Epithelial cell of prostate (primary cell): ENCODE data around the gene LRCOL1.

Experiments used
- DNase-seq: peaks from one replicate; pipeline ENCODE4 v3.0.0-alpha.2; 2011; ENCODE audit warnings: low read depth, low spot score
- H3K27ac ChIP-seq: fragments of 450-650 bp; 2 replicates; pipeline ENCODE4 v1.5.1; 2017; ENCODE audit warnings: mild to moderate bottlenecking

Gene LRCOL1

GRCh38 chr12:132620899-132621656 is 10.7 kb upstream of the LRCOL1 start:
- DNase-seq: no peak
- no peak overlapping the region for H3K27ac ChIP-seq

GRCh38 chr12:132620113-132620898 is 9.9 kb upstream of the LRCOL1 start:
- no peak overlapping the region for H3K27ac ChIP-seq
- no peak for DNase-seq

GRCh38 chr12:132619386-132620112 is 9.2 kb upstream of the LRCOL1 start:
- no peak for DNase-seq
- no peak overlapping the region for H3K27ac ChIP-seq

- DNase-seq: no peak
- no peak overlapping the region for H3K27ac ChIP-seq
Observed at GRCh38 chr12:132619071-132619385, 8.6 kb upstream of the LRCOL1 start.

- no peak for DNase-seq
Observed at GRCh38 chr12:132618683-132619043, 8.3 kb upstream of the LRCOL1 start, which contains the start of gene P2RX2. P2RX2 (plus strand) TSS chr12:132618776; CDS start chr12:132618817, 41 bp downstream.

GRCh38 chr12:132617822-132618682 is 7.7 kb upstream of the LRCOL1 start:
- no peak for DNase-seq
- H3K27ac ChIP-seq: no peak overlapping the region

More at GRCh38 chr12:132618683-132619043, 8.3 kb upstream of the LRCOL1 start, which contains the start of gene P2RX2:
- H3K27ac ChIP-seq: no peak within 1 kb of the TSS

GRCh38 chr12:132617135-132617701 is 6.8 kb upstream of the LRCOL1 start:
- H3K27ac ChIP-seq: no peak overlapping the region
- no peak for DNase-seq

GRCh38 chr12:132615579-132616038 is 5.2 kb upstream of the LRCOL1 start:
- no peak for DNase-seq
- H3K27ac ChIP-seq: no peak overlapping the region

- no peak for DNase-seq
- no peak overlapping the region for H3K27ac ChIP-seq
Observed at GRCh38 chr12:132614861-132615578, 4.6 kb upstream of the LRCOL1 start.

GRCh38 chr12:132614029-132614428 is 3.6 kb upstream of the LRCOL1 start:
- no peak for DNase-seq
- H3K27ac ChIP-seq: no peak overlapping the region

GRCh38 chr12:132611620-132612019 is 1.2 kb upstream of the LRCOL1 start:
- no peak overlapping the region for H3K27ac ChIP-seq
- no peak for DNase-seq

- DNase-seq: no peak
- H3K27ac ChIP-seq: no peak overlapping the region
Observed at GRCh38 chr12:132610866-132611602, 652 bp upstream of the LRCOL1 start.

GRCh38 chr12:132608231-132609171 is 1.9 kb downstream of the LRCOL1 start:
- DNase-seq: no peak
- H3K27ac ChIP-seq: no peak overlapping the region

GRCh38 chr12:132606927-132607326 is 3.5 kb downstream of the LRCOL1 start:
- DNase-seq: no peak
- no peak overlapping the region for H3K27ac ChIP-seq

- DNase-seq: no peak
- no peak overlapping the region for H3K27ac ChIP-seq
Observed at GRCh38 chr12:132606466-132606865, 3.9 kb downstream of the LRCOL1 start.

GRCh38 chr12:132605892-132606291 is 4.5 kb downstream of the LRCOL1 start:
- H3K27ac ChIP-seq: no peak overlapping the region
- DNase-seq: no peak
